H1 (cell line): Measurements from ENCODE around the gene CD300C. TPM values are rescaled to one million over a fixed set of nuclear protein-coding genes. Genes with fewer than 3 reads are reported as not detected.

ENCODE experiments used
- CHD7 ChIP-seq: fragments of 300-600 bp; sonication (generic); IDR thresholded peaks from 2 replicates; pipeline ENCODE4 v1.7.1; 2012; ENCODE audit warnings: low read length, moderate library complexity, mild to moderate bottlenecking, inconsistent platforms; ENCODE audit not compliant: insufficient replicate concordance
- CTBP2 ChIP-seq: IDR thresholded peaks from 2 replicates; pipeline ENCODE4 v1.7.0; 2011; ENCODE audit warnings: borderline replicate concordance, mild to moderate bottlenecking, moderate library complexity, mixed read lengths, low read length; ENCODE audit not compliant: insufficient read depth, insufficient read length
- GABPA ChIP-seq: IDR thresholded peaks from 2 replicates; pipeline ENCODE4 v1.6.1; 2011; ENCODE audit warnings: mild to moderate bottlenecking, low read length, moderate library complexity, borderline replicate concordance; ENCODE audit not compliant: insufficient read depth
- KDM4A ChIP-seq: IDR thresholded peaks from one replicate; pipeline ENCODE4 v1.7.1; 2012; ENCODE audit warnings: low read depth, mild to moderate bottlenecking, moderate library complexity, low read length, inconsistent platforms; ENCODE audit not compliant: severe bottlenecking
- SP1 ChIP-seq: IDR thresholded peaks from 2 replicates; pipeline ENCODE4 v1.6.1; 2011; ENCODE audit warnings: low read depth, low read length
- SP2 ChIP-seq: IDR thresholded peaks from 2 replicates; pipeline ENCODE4 v1.6.1; 2012; ENCODE audit warnings: mild to moderate bottlenecking, low read length, inconsistent platforms
- polyA plus RNA-seq, 7 experiments: library from polyadenylated mRNA; depleted of rRNA in 3 of 7; stranded (reverse) in 5 of 7; unstranded in 2 of 7; fragments of >200 nt in 5 of 7; fragments of 200-250 nt in 2 of 7; gene quantifications; 1 replicate in 5 of 7; 2 replicates in 1 of 7; 4 replicates in 1 of 7; pipeline versions ENCODE4 v1.2.1 to v1.2.3, GENCODE V29; 2011 to 2013; ENCODE audit warnings: missing spikeins in 2 of 7, mixed read lengths in 2 of 7
- total RNA-seq: library from RNA; stranded (reverse); fragmentation: NEBNext Ultra II Directional; extraction: Animal tissue kit (Norgen Biotek cat#: 25700); gene quantifications from 2 replicates; pipeline ENCODE4 v1.2.1, GENCODE V29; 2021

Gene CD300C
- total and polyA plus RNA-seq, 2 of the 8 experiments (the other 6 are each of a cell fraction or from before 2014, with no cell fraction given): not detected

- TF ChIP-seq CHD7: no peak
- TF ChIP-seq CTBP2: no peak
- no peak for TF ChIP-seq GABPA
- TF ChIP-seq SP1: no peak
- TF ChIP-seq SP2: no peak
- TF ChIP-seq KDM4A: no peak
Observed at GRCh38 chr17:74592087-74592990, 46.4 kb upstream of the CD300C start, which contains the start of gene CD300LD (continued).
